HCT116 (cell line): ENCODE results near the gene PRR29. TPM values are rescaled to one million over a fixed set of nuclear protein-coding genes. Genes with fewer than 3 reads are reported as not detected.

Source experiments
- ATAC-seq: fragments of 200-7000 bp; cut with Tn5 transposase; 2 replicates; pipeline ENCODE4 v1.9.1; 2020; ENCODE audit warnings: mild to moderate bottlenecking, moderate library complexity
- BruUV-seq: library from RNA; stranded (reverse); fragments of 400-500 nt; replicated peaks from 2 replicates; lab custom pipeline; 2021; lab: Mats Ljungman, UMichigan
- CTCF ChIA-PET: fragments of 300-600 bp; sonication (Branson Sonifier 250); formaldehyde crosslinking; loops from one replicate; lab custom pipeline; 2021; ENCODE audit warnings: antibody characterized with exemption; lab: Charles Lee
- POLR2A ChIA-PET: fragments of 300-600, 350-600 bp; sonication (Branson Sonifier 250); formaldehyde crosslinking; loops from one replicate; lab custom pipeline; 2021; ENCODE audit warnings: antibody characterized with exemption; lab: Charles Lee
- RAD21 ChIA-PET, 2 experiments: fragments of 300-600 bp; sonication (Branson Sonifier 250); formaldehyde crosslinking; loops; one replicate each; lab custom pipeline; 2023; ENCODE audit warnings: low total read pairs in 2 of 2; ENCODE audit not compliant: uncharacterized antibody in 2 of 2, unreplicated experiment in 2 of 2, low non-redundant PET in 1 of 2; lab: Charles Lee
- DNase-seq: peaks from one replicate; pipeline ENCODE4 v3.0.0-alpha.2; 2010; ENCODE audit warnings: low read depth, low spot score
- H2AFZ ChIP-seq: fragments of 200-600 bp; shearing (Covaris generic), sonication (generic); 2 replicates; pipeline ENCODE4 v1.6.1; 2017; ENCODE audit warnings: low read depth, mixed run types, mixed read lengths, antibody characterized with exemption, low read length; ENCODE audit not compliant: poor library complexity, severe bottlenecking
- H3K27ac ChIP-seq: 2 replicates; pipeline ENCODE4 v1.5.1; 2012; ENCODE audit warnings: low read depth, low read length
- H3K27me3 ChIP-seq: fragments of 200-600 bp; sonication (generic); 2 replicates; pipeline ENCODE4 v1.6.1; 2016; ENCODE audit warnings: mixed run types, low read length, mixed read lengths; ENCODE audit not compliant: insufficient read depth
- H3K36me3 ChIP-seq, 2 experiments: fragments of 200-500 bp in 1 of 2; fragments of 200-600 bp in 1 of 2; sonication (Bioruptor generic) in 1 of 2; sonication (generic) in 1 of 2; 2 replicates each; pipeline versions ENCODE4 v1.5.1 to v1.6.1; 2014 to 2016; ENCODE audit warnings: low read length in 2 of 2, inconsistent platforms in 1 of 2, mixed read lengths in 1 of 2, mixed run types in 1 of 2; ENCODE audit not compliant: insufficient read depth in 2 of 2, control insufficient read depth in 1 of 2
- H3K4me1 ChIP-seq, 2 experiments: fragments of 200-600 bp in 1 of 2; sonication (generic) in 1 of 2; 2 replicates each; pipeline versions ENCODE4 v1.5.1 to v1.6.1; 2012 to 2017; ENCODE audit warnings: low read length in 2 of 2, inconsistent platforms in 1 of 2, mild to moderate bottlenecking in 1 of 2, mixed read lengths in 1 of 2, mixed run types in 1 of 2, moderate library complexity in 1 of 2; ENCODE audit not compliant: insufficient read depth in 2 of 2, control insufficient read depth in 1 of 2
- H3K4me2 ChIP-seq: fragments of 200-600 bp; sonication (generic); 2 replicates; pipeline ENCODE4 v1.6.1; 2017; ENCODE audit warnings: mixed run types, low read length, mixed read lengths
- H3K4me3 ChIP-seq, 2 experiments: fragments of 200-600 bp in 1 of 2; sonication (generic) in 1 of 2; replicated peaks in 1 of 2; 2 replicates each; pipeline ENCODE4 v1.5.1; 2011 to 2016; ENCODE audit warnings: low read length in 2 of 2, control low read depth in 1 of 2, low read depth in 1 of 2, mild to moderate bottlenecking in 1 of 2, mixed read lengths in 1 of 2, mixed run types in 1 of 2
- H3K79me2 ChIP-seq: fragments of 200-600 bp; sonication (generic); 2 replicates; pipeline ENCODE4 v1.6.1; 2017; ENCODE audit warnings: mild to moderate bottlenecking, mixed run types, low read length, moderate library complexity, mixed read lengths; ENCODE audit not compliant: insufficient read depth
- H3K9ac ChIP-seq: fragments of 200-600 bp; sonication (generic); 2 replicates; pipeline ENCODE4 v1.6.1; 2016; ENCODE audit warnings: low read length, mixed read lengths
- H3K9me2 ChIP-seq: fragments of 200-600 bp; sonication (generic), shearing (Covaris generic); 2 replicates; pipeline ENCODE4 v1.6.1; 2017; ENCODE audit warnings: mixed run types, mild to moderate bottlenecking, moderate library complexity; ENCODE audit not compliant: insufficient read depth
- H3K9me3 ChIP-seq, 2 experiments: fragments of 200-500 bp in 1 of 2; fragments of 200-600 bp in 1 of 2; sonication (Bioruptor generic) in 1 of 2; sonication (generic) in 1 of 2; 2 replicates each; pipeline ENCODE4 v1.6.1; 2014 to 2017; ENCODE audit warnings: low read length in 2 of 2, mixed read lengths in 2 of 2, inconsistent platforms in 1 of 2, low read depth in 1 of 2, mild to moderate bottlenecking in 1 of 2, mixed run types in 1 of 2, moderate library complexity in 1 of 2; ENCODE audit not compliant: control insufficient read depth in 1 of 2, insufficient read depth in 1 of 2
- H4K20me1 ChIP-seq: fragments of 200-600 bp; sonication (generic), shearing (Covaris generic); 2 replicates; pipeline ENCODE4 v1.6.1; 2017; ENCODE audit warnings: mixed run types, mild to moderate bottlenecking, moderate library complexity; ENCODE audit not compliant: insufficient read depth
- CEBPB ChIP-seq: IDR thresholded peaks from 2 replicates; pipeline ENCODE4 v1.6.1; 2012; ENCODE audit warnings: low read depth
- EGR1 ChIP-seq: IDR thresholded peaks from 2 replicates; pipeline ENCODE4 v1.6.1; 2012; ENCODE audit warnings: low read depth
- EZH2 ChIP-seq: fragments of 200-600 bp; sonication (generic); IDR thresholded peaks from 2 replicates; pipeline ENCODE4 v1.6.1; 2017; ENCODE audit warnings: antibody characterized with exemption, mixed run types
- FOSL1 ChIP-seq: IDR thresholded peaks from 2 replicates; pipeline ENCODE4 v1.6.1; 2012; ENCODE audit warnings: low read depth
- POLR2A ChIP-seq: IDR thresholded peaks from 2 replicates; pipeline ENCODE4 v1.7.0; 2011; ENCODE audit warnings: borderline replicate concordance; ENCODE audit not compliant: insufficient read depth, insufficient read length; ENCODE audit errors: extremely low read depth
- POLR2AphosphoS5 ChIP-seq: IDR thresholded peaks from 2 replicates; pipeline ENCODE4 v1.6.1; 2011; ENCODE audit warnings: mild to moderate bottlenecking, low read depth, low read length, moderate library complexity
- SIN3A ChIP-seq: IDR thresholded peaks from 2 replicates; pipeline ENCODE4 v1.6.1; 2012; ENCODE audit warnings: low read depth
- SP1 ChIP-seq: IDR thresholded peaks from 2 replicates; pipeline ENCODE4 v1.6.1; 2012; ENCODE audit warnings: low read depth
- ZNF274 ChIP-seq: fragments of 200-500 bp; sonication (Bioruptor generic); IDR thresholded peaks from 2 replicates; pipeline ENCODE4 v1.6.1; 2014; ENCODE audit warnings: mild to moderate bottlenecking, low read depth, low read length, inconsistent platforms
- intact Hi-C: fragments of 100-400 bp; cut with micrococcal nuclease; formaldehyde crosslinking; loops from 2 replicates; pipeline ENCODE4 v1.10.0; 2022
- total RNA-seq: library from RNA; stranded (reverse); gene quantifications from one replicate; pipeline ENCODE4 v1.2.1, GENCODE V29; 2021; ENCODE audit not compliant: unreplicated experiment
- TF ChIP-seq, protein P1 (sequence below): IDR thresholded peaks from 2 replicates; pipeline ENCODE4 v1.6.1; 2011; ENCODE audit warnings: mild to moderate bottlenecking, low read length, moderate library complexity; ENCODE audit not compliant: insufficient replicate concordance; ENCODE audit errors: extremely low read depth
- TF ChIP-seq, protein P2 (sequence below): IDR thresholded peaks from 2 replicates; pipeline ENCODE4 v1.6.1; 2012; ENCODE audit warnings: low read depth
- TF ChIP-seq, protein P3 (sequence below), 3 experiments: fragments of 200-600 bp in 1 of 3; sonication (generic) in 1 of 3; IDR thresholded peaks in 2 of 3; conservative IDR thresholded peaks in 1 of 3; 2 replicates each; pipeline ENCODE4 v1.5.1; 2012 to 2017; ENCODE audit warnings: low read depth in 2 of 3, low read length in 2 of 3, antibody characterized with exemption in 1 of 3, borderline replicate concordance in 1 of 3, control low read depth in 1 of 3, mild to moderate bottlenecking in 1 of 3, mixed read lengths in 1 of 3, mixed run types in 1 of 3, moderate library complexity in 1 of 3; ENCODE audit not compliant: insufficient read depth in 1 of 3

The PRR29 gene
- total RNA-seq, 1 experiment from 2014 or later: not detected

DNA sequence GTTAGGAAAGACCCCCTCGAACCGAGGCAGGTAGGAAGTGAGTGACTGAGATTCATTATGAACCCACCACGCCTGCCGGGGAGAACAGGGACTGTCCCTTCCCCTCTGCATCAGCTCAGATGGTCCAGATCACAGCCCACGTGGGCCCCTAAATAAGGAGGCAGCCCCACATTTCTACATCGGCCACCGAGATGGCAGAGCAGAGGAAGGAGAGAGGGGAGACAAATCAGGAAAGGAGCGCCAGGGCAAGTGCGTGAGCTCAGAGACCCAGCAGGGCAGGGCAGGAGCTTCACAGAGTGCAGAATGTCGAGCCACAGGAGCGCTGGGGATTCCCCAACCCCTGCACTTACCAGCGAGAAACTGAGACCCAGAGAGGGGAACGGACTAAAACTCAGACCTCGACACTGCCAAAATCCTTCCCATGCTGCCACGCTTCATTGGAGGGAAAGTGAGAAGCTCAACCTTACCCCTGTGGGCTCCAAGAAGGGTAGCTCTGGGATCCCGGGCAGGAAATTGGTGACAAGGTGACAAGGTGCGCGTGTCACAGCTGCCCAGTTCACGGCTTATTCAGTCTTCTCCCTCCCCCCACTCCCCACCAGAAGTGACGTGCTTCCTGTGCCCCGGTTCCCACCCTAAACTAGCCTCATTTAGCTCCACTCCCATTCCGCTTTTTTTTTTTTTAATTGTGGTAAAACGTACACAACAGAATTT lies 22.1 kb downstream of the PRR29 start, which contains the start of gene ICAM2:
ICAM2 (minus strand) TSS at position 578 of the 711 bp plus-strand sequence. CDS start 13,942 bp downstream, outside the sequence.
- no peaks in the 10 kb centered on the region for H3K27me3 ChIP-seq
- H3K9me3 ChIP-seq: no peaks in the 10 kb centered on the region
- ChIA-PET POLR2A (interaction anchor here (0.7 kb wide), 1 partner anchor 113 kb away, joined by 3 read pairs; no protein-coding TSS in a partner anchor), RAD21 (interaction anchor here in 1 of 2 experiments (0.8 kb wide), 1 partner anchor 114 kb away, joined by 3 read pairs; no protein-coding TSS in a partner anchor), CTCF (interaction anchor here (0.6 to 1.0 kb wide), 5 partner anchors 9 to 102 kb away, joined by 3 to 4 read pairs (median 3); partner anchors contain the start of gene GH1)
- no peaks in the 10 kb centered on the region for H3K79me2 ChIP-seq
- no peaks in the 10 kb centered on the region for H4K20me1 ChIP-seq
- H3K4me3 ChIP-seq: no peak within 1 kb of the TSS
- TF ChIP-seq SP1 (no peak), POLR2AphosphoS5 (no peak), ZNF274 (no peak), CEBPB (no peak), SIN3A (no peak), EZH2 (no peak), FOSL1 (no peak), EGR1 (no peak), POLR2A (no peak)
- TF ChIP-seq, protein P1, sequence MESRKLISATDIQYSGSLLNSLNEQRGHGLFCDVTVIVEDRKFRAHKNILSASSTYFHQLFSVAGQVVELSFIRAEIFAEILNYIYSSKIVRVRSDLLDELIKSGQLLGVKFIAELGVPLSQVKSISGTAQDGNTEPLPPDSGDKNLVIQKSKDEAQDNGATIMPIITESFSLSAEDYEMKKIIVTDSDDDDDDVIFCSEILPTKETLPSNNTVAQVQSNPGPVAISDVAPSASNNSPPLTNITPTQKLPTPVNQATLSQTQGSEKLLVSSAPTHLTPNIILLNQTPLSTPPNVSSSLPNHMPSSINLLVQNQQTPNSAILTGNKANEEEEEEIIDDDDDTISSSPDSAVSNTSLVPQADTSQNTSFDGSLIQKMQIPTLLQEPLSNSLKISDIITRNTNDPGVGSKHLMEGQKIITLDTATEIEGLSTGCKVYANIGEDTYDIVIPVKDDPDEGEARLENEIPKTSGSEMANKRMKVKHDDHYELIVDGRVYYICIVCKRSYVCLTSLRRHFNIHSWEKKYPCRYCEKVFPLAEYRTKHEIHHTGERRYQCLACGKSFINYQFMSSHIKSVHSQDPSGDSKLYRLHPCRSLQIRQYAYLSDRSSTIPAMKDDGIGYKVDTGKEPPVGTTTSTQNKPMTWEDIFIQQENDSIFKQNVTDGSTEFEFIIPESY: no peak
- TF ChIP-seq, protein P2, sequence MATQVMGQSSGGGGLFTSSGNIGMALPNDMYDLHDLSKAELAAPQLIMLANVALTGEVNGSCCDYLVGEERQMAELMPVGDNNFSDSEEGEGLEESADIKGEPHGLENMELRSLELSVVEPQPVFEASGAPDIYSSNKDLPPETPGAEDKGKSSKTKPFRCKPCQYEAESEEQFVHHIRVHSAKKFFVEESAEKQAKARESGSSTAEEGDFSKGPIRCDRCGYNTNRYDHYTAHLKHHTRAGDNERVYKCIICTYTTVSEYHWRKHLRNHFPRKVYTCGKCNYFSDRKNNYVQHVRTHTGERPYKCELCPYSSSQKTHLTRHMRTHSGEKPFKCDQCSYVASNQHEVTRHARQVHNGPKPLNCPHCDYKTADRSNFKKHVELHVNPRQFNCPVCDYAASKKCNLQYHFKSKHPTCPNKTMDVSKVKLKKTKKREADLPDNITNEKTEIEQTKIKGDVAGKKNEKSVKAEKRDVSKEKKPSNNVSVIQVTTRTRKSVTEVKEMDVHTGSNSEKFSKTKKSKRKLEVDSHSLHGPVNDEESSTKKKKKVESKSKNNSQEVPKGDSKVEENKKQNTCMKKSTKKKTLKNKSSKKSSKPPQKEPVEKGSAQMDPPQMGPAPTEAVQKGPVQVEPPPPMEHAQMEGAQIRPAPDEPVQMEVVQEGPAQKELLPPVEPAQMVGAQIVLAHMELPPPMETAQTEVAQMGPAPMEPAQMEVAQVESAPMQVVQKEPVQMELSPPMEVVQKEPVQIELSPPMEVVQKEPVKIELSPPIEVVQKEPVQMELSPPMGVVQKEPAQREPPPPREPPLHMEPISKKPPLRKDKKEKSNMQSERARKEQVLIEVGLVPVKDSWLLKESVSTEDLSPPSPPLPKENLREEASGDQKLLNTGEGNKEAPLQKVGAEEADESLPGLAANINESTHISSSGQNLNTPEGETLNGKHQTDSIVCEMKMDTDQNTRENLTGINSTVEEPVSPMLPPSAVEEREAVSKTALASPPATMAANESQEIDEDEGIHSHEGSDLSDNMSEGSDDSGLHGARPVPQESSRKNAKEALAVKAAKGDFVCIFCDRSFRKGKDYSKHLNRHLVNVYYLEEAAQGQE: no peak
- TF ChIP-seq, protein P3, sequence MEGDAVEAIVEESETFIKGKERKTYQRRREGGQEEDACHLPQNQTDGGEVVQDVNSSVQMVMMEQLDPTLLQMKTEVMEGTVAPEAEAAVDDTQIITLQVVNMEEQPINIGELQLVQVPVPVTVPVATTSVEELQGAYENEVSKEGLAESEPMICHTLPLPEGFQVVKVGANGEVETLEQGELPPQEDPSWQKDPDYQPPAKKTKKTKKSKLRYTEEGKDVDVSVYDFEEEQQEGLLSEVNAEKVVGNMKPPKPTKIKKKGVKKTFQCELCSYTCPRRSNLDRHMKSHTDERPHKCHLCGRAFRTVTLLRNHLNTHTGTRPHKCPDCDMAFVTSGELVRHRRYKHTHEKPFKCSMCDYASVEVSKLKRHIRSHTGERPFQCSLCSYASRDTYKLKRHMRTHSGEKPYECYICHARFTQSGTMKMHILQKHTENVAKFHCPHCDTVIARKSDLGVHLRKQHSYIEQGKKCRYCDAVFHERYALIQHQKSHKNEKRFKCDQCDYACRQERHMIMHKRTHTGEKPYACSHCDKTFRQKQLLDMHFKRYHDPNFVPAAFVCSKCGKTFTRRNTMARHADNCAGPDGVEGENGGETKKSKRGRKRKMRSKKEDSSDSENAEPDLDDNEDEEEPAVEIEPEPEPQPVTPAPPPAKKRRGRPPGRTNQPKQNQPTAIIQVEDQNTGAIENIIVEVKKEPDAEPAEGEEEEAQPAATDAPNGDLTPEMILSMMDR (IDR thresholded peaks at IDR 0.05 in 2 of 3, conservative IDR thresholded peaks at IDR 0.05 in 1 of 3; ENCODE audit: borderline replicate concordance in 1 of 3, insufficient read depth in 1 of 3, low read depth in 2 of 3, low read length in 2 of 3): no peak
- BruUV-seq: no TSS peak
- no peak within 1 kb of the TSS for H3K9ac ChIP-seq
- H3K27ac ChIP-seq: no peak within 1 kb of the TSS
- peaks cover 0 to under 1% of the 10 kb centered on the region in 2 experiments; a peak in 2 of 4 replicates for H3K4me1 ChIP-seq
- H3K4me2 ChIP-seq: no peak within 1 kb of the TSS
- no peaks in the 10 kb centered on the region for H3K9me2 ChIP-seq
- intact Hi-C loops: loop anchor here (10.0 kb wide), 1 partner anchor 395 kb away; no protein-coding TSS in a partner anchor
- no peaks in the 10 kb centered on the region for H3K36me3 ChIP-seq
- no peak within 1 kb of the TSS for H2AFZ ChIP-seq
- no peak for ATAC-seq
- no peak for DNase-seq
